T47D (cell line): ENCODE results near the gene BCCIP.
A peak's percentile ranks its signal among the peaks of the same experiment; 100 is the strongest.

Experiments
- DNase-seq, 2 experiments: peaks; one replicate each; pipeline versions ENCODE4 v3.0.0 to v3.0.0-alpha.2; 2011 to 2012; ENCODE audit warnings: low read depth in 1 of 2, low spot score in 1 of 2
- JUND ChIP-seq: IDR thresholded peaks from 2 replicates; pipeline ENCODE4 v1.6.1; 2012; ENCODE audit warnings: low read depth
- in situ Hi-C: cut with HindIII; loops from 2 replicates; pipeline ENCODE4 v1.10.0; 2016; ENCODE audit warnings: low sequenced_read_pairs, low pct_unique_long_range_greater_than_20kb

Gene BCCIP

DNA sequence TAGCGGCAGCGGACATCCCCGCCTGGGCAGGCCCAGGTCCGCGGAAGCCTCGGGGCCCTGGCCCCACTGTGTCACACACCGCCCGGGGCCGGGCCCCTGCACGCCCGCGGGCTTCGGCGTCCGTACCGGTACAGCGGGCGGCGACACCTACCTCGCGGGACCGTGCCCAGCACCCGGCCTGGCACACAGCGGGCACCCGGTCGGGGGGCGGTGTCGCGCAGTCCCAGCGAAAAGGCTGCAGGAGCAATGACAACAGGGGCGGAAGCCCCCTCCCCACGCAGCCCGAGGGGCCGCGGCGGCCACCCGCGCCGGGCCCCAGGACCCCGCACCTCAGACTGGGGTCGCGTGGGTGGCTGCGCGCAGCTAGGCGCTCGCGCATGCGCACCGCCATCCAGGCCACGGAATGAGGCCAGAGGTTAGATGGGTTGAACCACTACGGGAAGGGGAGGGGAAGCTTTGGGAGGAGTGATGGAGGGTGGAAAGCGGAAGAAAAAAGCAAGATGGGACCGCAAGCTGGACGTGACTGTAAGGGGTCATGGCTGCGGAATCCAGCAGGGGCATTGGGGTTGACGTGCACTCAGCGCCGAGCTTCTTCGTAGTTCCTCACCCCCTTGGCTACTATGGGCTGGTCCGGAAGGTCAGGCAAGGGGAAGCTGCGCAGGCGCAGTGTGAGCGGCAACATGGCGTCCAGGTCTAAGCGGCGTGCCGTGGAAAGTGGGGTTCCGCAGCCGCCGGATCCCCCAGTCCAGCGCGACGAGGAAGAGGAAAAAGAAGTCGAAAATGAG, at the start of gene BCCIP, which contains the start of gene UROS:
Gene BCCIP, plus strand, starts transcription at position 669 of the 785 bp plus-strand sequence. Its CDS starts 12 bp downstream, at position 681.
Gene UROS, minus strand, starts transcription at position 381 of the 785 bp plus-strand sequence. CDS start 6,759 bp downstream, outside the sequence.
- TF ChIP-seq JUND, result no peak
- DNase-seq, result peak; percentile 75 to 89
- in situ Hi-C loops, result no loop called here

DNA sequence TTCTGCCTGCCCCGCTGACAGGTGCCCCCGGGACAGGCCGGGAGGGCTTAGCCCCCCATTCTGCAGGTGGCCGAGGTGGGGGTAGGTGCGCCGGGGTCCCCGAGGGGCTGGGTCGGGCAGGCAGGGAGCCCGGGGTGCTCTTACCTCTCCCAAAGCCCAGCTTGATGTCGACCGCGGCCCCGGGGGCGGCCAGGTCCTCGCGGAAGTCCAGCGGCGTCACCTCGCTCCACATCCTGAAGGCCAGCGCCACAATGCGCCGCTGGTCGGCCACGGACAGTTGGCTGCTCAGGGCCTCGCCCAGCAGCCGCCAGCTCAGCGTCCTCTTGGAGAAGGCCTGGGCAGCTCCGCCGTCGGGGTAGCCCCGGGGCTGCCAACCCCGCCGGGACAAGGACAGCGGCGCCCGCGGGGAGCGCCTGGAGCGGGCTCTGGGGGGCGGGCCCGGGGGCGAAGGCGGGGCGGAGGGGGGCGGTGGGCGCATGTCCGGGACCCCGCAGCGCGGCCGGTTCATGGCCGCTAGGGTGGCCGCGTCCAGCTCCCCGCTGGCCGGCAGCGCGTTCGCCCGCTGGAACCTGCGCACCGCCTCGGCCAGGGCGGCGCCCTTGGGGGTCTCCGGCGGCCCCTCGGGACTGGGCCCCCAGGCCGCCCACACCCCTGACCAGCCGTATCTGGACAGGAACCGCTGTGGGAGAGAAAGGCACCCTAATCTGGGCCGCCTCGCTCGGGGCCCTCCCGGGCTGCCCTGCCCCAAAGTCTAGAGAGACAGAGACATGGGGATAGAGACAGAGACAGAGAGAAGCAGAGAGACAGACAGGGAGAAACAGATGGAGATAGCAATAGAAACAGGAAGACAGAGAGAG, 49.4 kb upstream of the BCCIP start:
- in situ Hi-C loops, result no loop called here
- TF ChIP-seq JUND, result no peak
- DNase-seq, result no peak

DNA sequence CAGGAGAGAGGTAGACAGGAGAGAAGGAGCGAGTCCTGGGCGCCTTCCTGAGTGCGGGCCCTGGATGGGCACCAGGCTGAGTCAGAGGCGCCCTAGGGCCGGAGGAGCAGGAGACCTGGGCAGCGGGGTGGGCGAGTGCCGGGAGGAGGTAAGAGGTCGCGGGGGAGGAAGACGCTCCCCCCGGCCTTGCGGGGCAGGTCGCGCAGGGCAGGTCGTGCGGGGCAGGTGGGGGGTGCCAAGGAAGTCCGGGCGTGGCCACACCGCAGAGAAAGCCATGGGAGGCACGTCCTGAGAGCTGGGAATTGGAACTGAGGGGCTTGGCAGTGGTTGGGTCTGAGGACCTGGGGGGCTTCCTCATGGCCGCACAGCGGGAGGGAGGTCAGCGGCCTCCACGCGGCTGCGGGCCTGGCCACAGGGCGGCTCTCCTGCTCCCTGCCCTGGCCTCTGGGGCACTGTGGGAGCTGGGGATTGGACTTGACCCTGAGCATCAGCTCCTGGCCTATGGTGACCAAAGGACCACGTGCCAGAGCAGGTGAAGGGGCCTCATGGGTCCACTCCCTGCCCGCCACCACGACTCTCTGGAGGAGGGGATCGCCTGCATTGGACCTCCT, 48.7 kb upstream of the BCCIP start:
- in situ Hi-C loops, result no loop called here
- no peak for TF ChIP-seq JUND
- no peak for DNase-seq

DNA sequence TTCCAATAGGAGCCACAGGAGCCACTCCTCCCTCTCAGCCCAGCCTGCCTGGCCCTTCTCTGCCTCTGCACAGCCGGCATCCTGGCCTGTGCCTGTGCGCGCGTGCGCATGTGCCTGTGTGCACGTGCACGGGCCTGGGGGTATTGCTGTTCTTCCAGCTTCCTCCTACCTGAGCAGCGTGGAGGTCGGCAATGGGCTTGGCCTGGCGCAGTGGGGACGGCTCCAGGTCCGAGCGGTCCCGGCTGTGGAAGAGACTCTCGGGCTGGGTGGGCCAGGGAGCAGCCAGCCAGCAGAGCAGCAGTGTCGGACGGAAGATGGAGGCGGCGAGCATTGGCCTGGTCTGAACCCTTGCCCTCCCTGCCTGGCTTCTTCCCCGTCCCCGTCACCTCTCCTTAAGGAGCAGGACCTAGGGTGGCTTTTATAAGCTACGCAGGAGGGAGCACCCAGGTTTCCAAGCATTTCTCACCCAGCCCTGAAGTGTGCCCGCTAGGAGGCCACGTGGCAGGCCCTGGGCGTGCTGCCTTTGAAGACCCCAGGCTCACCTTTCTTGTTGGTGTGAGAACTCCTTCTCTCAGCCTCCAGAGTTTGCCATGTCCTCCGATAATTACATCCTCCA, 47.7 kb upstream of the BCCIP start, which contains the start of gene MMP21:
Gene MMP21, minus strand, starts transcription at position 331 of the 616 bp plus-strand sequence. Its CDS starts 0 bp downstream, at position 331.
- no peak for TF ChIP-seq JUND
- in situ Hi-C loops, result no loop called here
- DNase-seq, result no peak

DNA sequence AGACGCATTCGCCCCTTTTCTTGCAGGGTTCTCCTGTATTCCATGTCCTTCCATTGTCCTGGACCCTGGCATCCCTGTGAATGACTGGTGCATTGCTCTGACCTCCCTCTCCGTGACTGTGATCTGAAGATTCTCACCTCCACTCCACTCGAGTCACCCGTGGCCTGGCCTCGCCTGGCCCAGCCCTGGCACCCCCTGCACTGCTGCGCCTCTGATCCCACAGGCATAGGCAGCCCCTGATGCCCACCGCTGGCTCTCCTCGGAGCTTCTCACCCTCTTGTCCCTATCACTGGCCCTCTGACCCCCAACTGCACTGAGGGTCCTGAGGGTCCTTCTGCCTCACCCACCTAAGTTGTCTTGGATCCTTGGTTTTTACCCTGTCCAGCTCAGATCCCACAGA, 45.5 kb upstream of the BCCIP start:
- in situ Hi-C loops, result no loop called here
- no peak for DNase-seq
- TF ChIP-seq JUND, result no peak

DNA sequence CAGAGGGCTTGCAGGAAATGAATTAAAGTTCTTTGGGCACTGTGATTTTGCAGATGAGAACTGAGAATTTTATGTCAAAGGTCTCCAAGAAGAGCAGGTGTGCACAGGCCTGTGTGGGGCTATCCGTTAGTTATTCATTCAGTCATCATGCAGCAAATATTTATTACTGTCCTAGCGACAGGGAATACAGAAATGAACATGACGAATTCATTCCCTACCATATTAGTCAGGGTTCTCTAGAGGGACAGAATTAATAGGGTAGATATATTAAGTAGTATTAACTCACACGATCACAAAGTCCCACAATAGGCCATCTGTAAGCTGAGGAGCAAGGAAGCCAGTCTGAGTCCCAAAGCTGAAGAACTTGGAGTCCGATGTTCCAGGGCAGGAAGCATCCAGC, 44.8 kb upstream of the BCCIP start:
- in situ Hi-C loops, result no loop called here
- no peak for DNase-seq
- TF ChIP-seq JUND, result no peak

DNA sequence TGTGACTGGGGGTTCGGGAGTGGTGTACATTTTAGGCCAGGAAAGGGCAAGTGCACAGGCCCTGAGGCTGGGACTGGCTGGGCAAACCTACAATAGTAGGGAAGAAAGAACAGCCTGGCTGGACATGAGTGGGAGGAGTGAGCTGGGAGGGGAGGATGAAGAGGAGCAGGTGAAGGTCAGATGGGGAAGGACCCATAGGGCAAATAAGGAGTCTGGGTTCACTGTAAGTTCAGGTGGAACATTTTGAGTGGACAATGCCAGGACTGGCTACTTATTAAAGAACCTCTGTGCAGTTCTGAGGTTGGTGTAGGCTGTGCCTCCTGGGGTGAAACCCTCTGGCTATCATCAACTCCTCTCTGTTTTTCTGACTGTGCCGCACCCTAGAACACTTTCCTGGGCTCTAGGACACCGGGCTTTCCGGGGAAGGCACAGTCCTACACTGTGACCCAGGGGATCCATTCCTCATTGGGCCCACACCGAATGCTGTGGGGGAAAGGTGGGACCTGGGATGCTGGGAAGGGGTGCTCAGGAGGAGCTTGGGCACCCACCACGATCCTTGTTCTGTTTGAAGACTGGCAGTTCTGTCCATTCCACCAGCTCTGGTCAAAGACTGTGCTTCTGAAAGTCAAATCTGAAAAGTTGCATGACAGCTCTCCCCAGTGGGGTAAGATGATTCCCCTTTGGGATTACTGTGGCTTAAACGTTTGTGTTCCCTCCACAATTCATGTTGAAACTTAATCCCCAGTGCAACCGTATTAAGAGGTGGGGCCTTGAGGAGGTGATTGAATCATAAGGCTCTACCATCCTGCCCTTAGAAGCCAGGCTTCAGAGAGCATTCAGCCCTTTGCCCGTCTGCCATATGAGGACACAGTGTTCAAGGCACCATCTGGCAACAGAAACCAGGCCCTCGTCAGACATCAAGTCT, 43.7 kb upstream of the BCCIP start:
- no peak for TF ChIP-seq JUND
- no peak for DNase-seq
- in situ Hi-C loops, result no loop called here

DNA sequence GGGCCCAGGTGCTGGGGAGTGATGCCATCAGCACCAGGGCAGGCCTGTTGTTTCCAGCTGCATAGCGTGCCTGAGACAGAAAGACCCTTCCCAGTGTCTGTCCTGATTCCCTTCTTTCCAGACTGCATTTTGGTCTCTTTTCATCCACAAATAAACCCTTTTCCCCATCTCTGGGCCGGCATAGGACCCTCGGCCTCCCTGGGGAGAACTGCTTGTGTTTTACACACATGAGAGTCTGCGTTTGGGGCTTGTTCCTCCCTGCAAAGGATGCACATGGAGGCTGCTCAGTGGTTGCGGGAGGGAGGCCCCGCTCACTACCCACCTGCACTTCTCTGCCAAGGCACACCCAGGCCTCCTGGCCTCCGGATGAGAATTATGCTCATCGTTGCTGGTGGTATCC, 42.0 kb upstream of the BCCIP start:
- in situ Hi-C loops, result no loop called here
- no peak for TF ChIP-seq JUND
- no peak for DNase-seq

DNA sequence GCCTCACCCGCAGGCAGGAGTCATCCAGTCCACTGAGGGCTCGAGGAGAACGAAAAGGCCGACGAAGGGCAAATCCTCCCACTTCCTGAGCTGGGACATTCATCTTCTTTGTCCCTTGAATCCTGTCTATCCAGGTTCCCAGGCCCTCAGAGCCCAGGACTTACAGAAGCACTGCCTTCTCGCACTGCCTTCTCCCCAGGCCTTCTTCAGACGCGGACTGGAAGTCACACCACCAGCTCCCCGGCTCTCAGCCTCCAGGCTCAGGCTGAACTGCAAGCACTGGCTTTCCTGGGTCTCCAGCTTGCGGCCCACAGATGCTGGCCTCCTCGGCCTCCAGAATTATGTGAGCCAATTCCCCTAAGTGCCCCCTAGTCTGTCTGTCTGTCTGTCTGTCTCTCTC, 41.3 kb upstream of the BCCIP start:
- in situ Hi-C loops, result no loop called here
- no peak for DNase-seq
- no peak for TF ChIP-seq JUND

DNA sequence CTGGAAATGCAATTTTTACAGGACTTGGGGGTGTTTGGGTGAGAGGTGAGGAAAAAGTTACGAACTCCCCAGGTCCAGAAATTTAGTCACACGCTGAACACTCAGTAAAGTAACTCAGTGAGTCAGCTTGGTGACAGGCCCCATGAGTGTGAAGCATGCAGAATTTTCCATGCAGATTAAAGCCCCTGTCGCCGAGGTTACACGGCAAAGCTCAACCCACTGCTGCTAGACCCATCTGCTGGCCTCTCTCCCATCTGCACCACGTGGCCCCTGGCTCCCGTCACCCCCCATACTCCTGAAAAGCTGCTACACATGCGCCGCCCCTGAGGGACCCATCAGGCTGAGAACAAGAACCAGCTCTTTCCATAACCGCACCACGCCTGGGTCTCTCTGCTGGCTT, 40.7 kb upstream of the BCCIP start:
- no peak for DNase-seq
- in situ Hi-C loops, result no loop called here
- no peak for TF ChIP-seq JUND

DNA sequence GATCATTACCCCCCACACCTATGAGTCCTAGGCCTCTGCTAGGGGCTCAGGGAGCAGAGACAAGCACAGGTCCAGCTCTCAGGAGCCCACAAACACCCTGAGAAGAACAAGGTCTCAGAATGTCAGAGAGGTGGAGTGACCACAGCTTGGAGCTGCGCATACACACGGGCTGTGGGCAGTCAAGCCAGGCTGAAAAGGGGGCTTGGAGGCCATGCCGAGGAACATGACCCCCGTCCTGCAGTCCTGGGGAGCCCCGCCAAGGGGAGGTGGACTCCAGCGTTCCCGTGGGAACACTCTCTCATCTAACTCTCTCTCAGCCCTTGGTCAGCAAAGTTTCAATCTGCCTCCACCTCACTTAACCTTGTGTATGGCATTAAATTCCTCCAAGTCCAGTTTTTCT, 39.9 kb upstream of the BCCIP start:
- TF ChIP-seq JUND, result no peak
- in situ Hi-C loops, result no loop called here
- no peak for DNase-seq
